K562 (cell line): Measurements from ENCODE around the gene MPPED1. TPM values are rescaled to one million over a fixed set of nuclear protein-coding genes. Genes with fewer than 3 reads are reported as not detected.

ENCODE experiments used
- ATAC-seq: fragments of 200-7000 bp; cut with Tn5 transposase; 3 replicates; pipeline ENCODE4 v1.9.1; 2020; ENCODE audit warnings: moderate library complexity
- BruUV-seq: library from RNA; stranded (reverse); fragments of 400-500 nt; replicated peaks from 2 replicates; lab custom pipeline; 2021; lab: Mats Ljungman, UMichigan
- CTCF ChIA-PET: fragments of 300-600 bp; formaldehyde crosslinking; extraction: SDS; loops from one replicate; lab custom pipeline; 2021; ENCODE audit warnings: low intra/inter-chr PET ratio; lab: Yijun Ruan, JAX
- POLR2A ChIA-PET: fragments of 300-600, 350-650 bp; sonication (Branson Sonifier 250); formaldehyde crosslinking; extraction: SDS; loops from one replicate; lab custom pipeline; 2021; ENCODE audit warnings: antibody characterized with exemption, inconsistent platforms; lab: Yijun Ruan, JAX
- DNase-seq, 4 experiments: peaks; one replicate each; pipeline versions ENCODE4 v3.0.0 to v3.0.0-alpha.2; 2011 to 2018; ENCODE audit warnings: low spot score in 3 of 4, mixed read lengths in 3 of 4; ENCODE audit errors: extremely low read depth in 1 of 4
- FAIRE-seq: peaks from 2 replicates; lab custom pipeline; 2011; peaks lifted over from hg19 to GRCh38; lab: Jason Lieb, UNC
- H2AFZ ChIP-seq: 2 replicates; pipeline ENCODE4 v1.6.0; 2011; ENCODE audit warnings: low read depth, low read length, control low read depth, inconsistent platforms
- H3K27ac ChIP-seq: fragments of 200-600 bp; 3 replicates; pipeline ENCODE4 v1.8.0; 2011; ENCODE audit warnings: low read depth, mild to moderate bottlenecking, control low read depth, inconsistent platforms, low read length, moderate library complexity, mixed read lengths; ENCODE audit errors: extremely low read depth
- H3K27me3 ChIP-seq, 2 experiments: fragments of 300-600 bp in 1 of 2; 2 replicates in 1 of 2; 3 replicates in 1 of 2; pipeline versions ENCODE4 v1.6.0 to v1.8.0; 2011; ENCODE audit warnings: inconsistent platforms in 2 of 2, low read length in 2 of 2, mild to moderate bottlenecking in 1 of 2, mixed read lengths in 1 of 2, moderate library complexity in 1 of 2; ENCODE audit not compliant: control insufficient read depth in 2 of 2, insufficient read depth in 2 of 2
- H3K36me3 ChIP-seq: fragments of 300-600 bp; 3 replicates; pipeline ENCODE4 v1.8.0; 2011; ENCODE audit warnings: mild to moderate bottlenecking, low read length, inconsistent platforms; ENCODE audit not compliant: control insufficient read depth, insufficient read depth
- H3K4me1 ChIP-seq, 2 experiments: fragments of 200-600 bp in 1 of 2; replicated peaks in 1 of 2; 2 replicates in 1 of 2; 3 replicates in 1 of 2; pipeline versions ENCODE4 v1.5.1 to v1.8.0; 2011; ENCODE audit warnings: inconsistent platforms in 2 of 2, low read length in 2 of 2, mild to moderate bottlenecking in 1 of 2, mixed read lengths in 1 of 2, moderate library complexity in 1 of 2; ENCODE audit not compliant: control insufficient read depth in 2 of 2, insufficient read depth in 2 of 2
- H3K4me2 ChIP-seq: 2 replicates; pipeline ENCODE4 v1.6.1; 2011; ENCODE audit warnings: low read length, control low read depth, inconsistent platforms, mixed read lengths; ENCODE audit not compliant: insufficient read depth
- H3K4me3 ChIP-seq: fragments of 200-600 bp; sonication (generic), shearing (Covaris generic); 2 replicates; pipeline ENCODE4 v1.5.1; 2016; ENCODE audit warnings: control low read depth, inconsistent platforms
- H3K79me2 ChIP-seq: fragments of 200-600 bp; 3 replicates; pipeline ENCODE4 v1.8.0; 2011; ENCODE audit warnings: low read length, inconsistent platforms; ENCODE audit not compliant: control insufficient read depth, insufficient read depth
- H3K9ac ChIP-seq, 2 experiments: 2 replicates each; pipeline versions ENCODE4 v1.6.0 to v1.6.1; 2011; ENCODE audit warnings: low read depth in 2 of 2, low read length in 2 of 2, control low read depth in 1 of 2, inconsistent platforms in 1 of 2, mild to moderate bottlenecking in 1 of 2, mixed read lengths in 1 of 2; ENCODE audit not compliant: insufficient read depth in 1 of 2
- H3K9me1 ChIP-seq: one replicate; pipeline ENCODE4 v1.6.0; 2011; ENCODE audit warnings: inconsistent platforms, mild to moderate bottlenecking, low read length, moderate library complexity; ENCODE audit not compliant: control insufficient read depth, insufficient read depth
- H3K9me3 ChIP-seq: replicated peaks from 2 replicates; pipeline ENCODE4 v1.5.1; 2011; ENCODE audit warnings: low read depth, low read length, inconsistent platforms; ENCODE audit not compliant: control insufficient read depth, insufficient read depth
- H4K20me1 ChIP-seq: replicated peaks from 2 replicates; pipeline ENCODE4 v1.6.1; 2011; ENCODE audit warnings: low read length, inconsistent platforms, mixed read lengths; ENCODE audit not compliant: control insufficient read depth, insufficient read depth
- FOXK2 ChIP-seq, 2 experiments: fragments of 450-650 bp; IDR thresholded peaks in 1 of 2; conservative IDR thresholded peaks in 1 of 2; 2 replicates each; pipeline ENCODE4 v1.6.1; 2016; ENCODE audit warnings: low read depth in 2 of 2, mild to moderate bottlenecking in 1 of 2
- FUS ChIP-seq: fragments of 200-400 bp; formaldehyde crosslinking; optimal IDR thresholded peaks from 2 replicates; pipeline ENCODE3; 2017; ENCODE audit warnings: low read depth, low read length
- KDM5B ChIP-seq: fragments of 200-600 bp; sonication (generic); IDR thresholded peaks from 2 replicates; pipeline ENCODE4 v1.6.1; 2012; ENCODE audit warnings: low read depth, mild to moderate bottlenecking, moderate library complexity, low read length, control low read depth, inconsistent platforms; ENCODE audit not compliant: insufficient replicate concordance
- PHB2 ChIP-seq: fragments of 450-650 bp; IDR thresholded peaks from 2 replicates; pipeline ENCODE4 v1.6.1; 2017; ENCODE audit warnings: low read depth
- PML ChIP-seq: IDR thresholded peaks from 2 replicates; pipeline ENCODE4 v1.6.1; 2012; ENCODE audit warnings: low read length, inconsistent platforms
- PRDM10 ChIP-seq: fragments of 450-650 bp; IDR thresholded peaks from 2 replicates; pipeline ENCODE4 v1.6.1; 2018; ENCODE audit not compliant: partially characterized antibody
- STAT5B ChIP-seq: fragments of 250-450 bp; sonication (Bioruptor Pico); IDR thresholded peaks from 2 replicates; pipeline ENCODE4 v1.8.0; 2021; ENCODE audit warnings: mild to moderate bottlenecking, inconsistent platforms
- TAF15 ChIP-seq: fragments of 200-400 bp; formaldehyde crosslinking; IDR thresholded peaks from 2 replicates; pipeline ENCODE4 v1.6.1; 2017; ENCODE audit warnings: mild to moderate bottlenecking, low read depth, low read length, moderate library complexity
- ZBTB26 ChIP-seq: fragments of 450-650 bp; formaldehyde crosslinking; IDR thresholded peaks from 2 replicates; pipeline ENCODE4 v1.4.0; 2022; ENCODE audit warnings: missing genetic modification characterization
- ZNF239 ChIP-seq: fragments of 250-450 bp; sonication (Bioruptor Pico); IDR thresholded peaks from 2 replicates; pipeline ENCODE4 v1.4.0; 2020; ENCODE audit warnings: mild to moderate bottlenecking
- WGBS: fragments of 100-300 bp; shearing (Covaris generic); methylation state at CpG from one replicate; pipeline ENCODE4 v1.1.6; 2016; ENCODE audit warnings: low coverage, mixed read lengths; ENCODE audit not compliant: insufficient coverage; ENCODE audit errors: missing lambda C conversion rate; 5-methylcytosine and 5-hydroxymethylcytosine counted together
- in situ Hi-C: fragments of 300-500 bp; cut with MboI; formaldehyde crosslinking; loops from 4 replicates; pipeline ENCODE4 v1.15.0; 2018; ENCODE audit warnings: inconsistent platforms, mixed read lengths
- intact Hi-C: fragments of 100-400 bp; cut with micrococcal nuclease; formaldehyde crosslinking; loops from 2 replicates; pipeline ENCODE4 v1.14.2; 2022
- polyA plus RNA-seq, 8 experiments: library from polyadenylated mRNA; depleted of rRNA in 4 of 8; stranded (reverse) in 5 of 8; unstranded in 3 of 8; fragments of >200 nt; fragmentation: Nextera tagmentation in 2 of 8; fragmentation: Illumina TruSeq in 1 of 8; extraction: Ambion mirVana in 2 of 8; extraction: Trizol in 1 of 8; gene quantifications; 2 replicates each; pipeline versions ENCODE4 v1.2.1 to v1.2.3, GENCODE V29; 2011 to 2014; ENCODE audit warnings: inconsistent platforms in 1 of 8, missing spikeins in 1 of 8
- total RNA-seq, 7 experiments: library from RNA; depleted of rRNA in 6 of 7; stranded (reverse); fragments of >200 nt in 6 of 7; fragmentation: Illumina TruSeq in 2 of 7; extraction: Trizol in 2 of 7; gene quantifications; 2 replicates each; pipeline versions ENCODE4 v1.2.1 to v1.2.3, GENCODE V29; 2011 to 2021; ENCODE audit warnings: low replicate concordance in 1 of 7
- TF ChIP-seq, protein P1 (sequence below): fragments of 250-450 bp; sonication (Bioruptor Pico); IDR thresholded peaks from 2 replicates; pipeline ENCODE4 v1.8.0; 2021; ENCODE audit warnings: mild to moderate bottlenecking, moderate library complexity

MPPED1 gene
- total and polyA plus RNA-seq, 9 of the 15 experiments (the other 6 are each of a cell fraction or from before 2014, with no cell fraction given): not detected

- BruUV-seq: no TSS peak
- FAIRE-seq: no peak
- no peaks in the 10 kb centered on the region; a peak in 1 of 5 replicates for H3K27me3 ChIP-seq
Observed at GRCh38 chr22:43544289-43544673, 132.5 kb downstream of the MPPED1 start.

GRCh38 chr22:43546186-43546585, 134.4 kb downstream of the MPPED1 start:
- WGBS: 6% methylated on average over 5 of the region's 5 CpGs
- POLR2A ChIA-PET: no interaction called here
- Histone ChIP-seq H3K9me1 (no peaks in the 10 kb centered on the region), H2AFZ (no peak overlapping the region), H4K20me1 (no peaks in the 10 kb centered on the region), H3K79me2 (no peaks in the 10 kb centered on the region), H3K4me1 (no peaks in the 10 kb centered on the region), H3K9ac (no peak overlapping the region), H3K9me3 (no peaks in the 10 kb centered on the region), H3K4me3 (no peak overlapping the region), H3K27me3 (no peaks in the 10 kb centered on the region), H3K36me3 (no peaks in the 10 kb centered on the region), H3K4me2 (no peak overlapping the region), H3K27ac (no peak overlapping the region)
- no peak for DNase-seq
- BruUV-seq: no TSS peak
- FAIRE-seq: no peak
- in situ Hi-C loops (no loop called here), intact Hi-C loops (no loop called here)
- CTCF ChIA-PET: no interaction called here
- ATAC-seq: no peak
- TF ChIP-seq PHB2 (no peak), ZNF239 (CRISPR knock-in tag) (no peak), FOXK2 (conservative IDR thresholded peaks at IDR 0.05 in 1 of 2, IDR thresholded peaks at IDR 0.05 in 1 of 2; ENCODE audit: low read depth in 2 of 2) (no peak), STAT5B (CRISPR knock-in tag) (no peak), FUS (no peak), ZBTB26 (CRISPR knock-in tag) (no peak), KDM5B (no peak), PRDM10 (no peak)

More at GRCh38 chr22:43544289-43544673, 132.5 kb downstream of the MPPED1 start:
- TF ChIP-seq TAF15 (no peak), PML (no peak)
- TF ChIP-seq, protein P1, sequence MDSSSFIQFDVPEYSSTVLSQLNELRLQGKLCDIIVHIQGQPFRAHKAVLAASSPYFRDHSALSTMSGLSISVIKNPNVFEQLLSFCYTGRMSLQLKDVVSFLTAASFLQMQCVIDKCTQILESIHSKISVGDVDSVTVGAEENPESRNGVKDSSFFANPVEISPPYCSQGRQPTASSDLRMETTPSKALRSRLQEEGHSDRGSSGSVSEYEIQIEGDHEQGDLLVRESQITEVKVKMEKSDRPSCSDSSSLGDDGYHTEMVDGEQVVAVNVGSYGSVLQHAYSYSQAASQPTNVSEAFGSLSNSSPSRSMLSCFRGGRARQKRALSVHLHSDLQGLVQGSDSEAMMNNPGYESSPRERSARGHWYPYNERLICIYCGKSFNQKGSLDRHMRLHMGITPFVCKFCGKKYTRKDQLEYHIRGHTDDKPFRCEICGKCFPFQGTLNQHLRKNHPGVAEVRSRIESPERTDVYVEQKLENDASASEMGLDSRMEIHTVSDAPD: no peak
- intact Hi-C loops: no loop called here
- POLR2A ChIA-PET: no interaction called here
- in situ Hi-C loops: no loop called here
- H3K9ac ChIP-seq: no peak overlapping the region
- H3K4me3 ChIP-seq: no peak overlapping the region
- no peaks in the 10 kb centered on the region for H3K4me1 ChIP-seq
- no peak overlapping the region for H2AFZ ChIP-seq
- H3K79me2 ChIP-seq: no peaks in the 10 kb centered on the region
- CTCF ChIA-PET: no interaction called here
- no peak overlapping the region for H3K4me2 ChIP-seq
- no peak for DNase-seq
- no peak for ATAC-seq
- H4K20me1 ChIP-seq: no peaks in the 10 kb centered on the region
- H3K9me1 ChIP-seq: no peaks in the 10 kb centered on the region
- WGBS: 0% methylated on average over 4 of the region's 4 CpGs
- H3K36me3 ChIP-seq: no peaks in the 10 kb centered on the region
- no peaks in the 10 kb centered on the region for H3K9me3 ChIP-seq
- no peak overlapping the region for H3K27ac ChIP-seq
